Panc1 (cell line): ENCODE measurements around the gene ARHGAP4. TPM values are rescaled to one million over a fixed set of nuclear protein-coding genes. Genes with fewer than 3 reads are reported as not detected.

Source experiments
- ATAC-seq: fragments of 200-7000 bp; cut with Tn5 transposase; 2 replicates; pipeline ENCODE4 v1.9.1; 2020; ENCODE audit warnings: mild to moderate bottlenecking, moderate library complexity
- BruUV-seq: library from RNA; stranded (reverse); fragments of 400-500 nt; replicated peaks from 2 replicates; lab custom pipeline; 2021; lab: Mats Ljungman, UMichigan
- CTCF ChIA-PET: fragments of 300-600 bp; sonication (Branson Sonifier 250); formaldehyde crosslinking; loops from one replicate; lab custom pipeline; 2022; ENCODE audit warnings: antibody characterized with exemption; lab: Charles Lee
- POLR2A ChIA-PET: fragments of 300-600 bp; sonication (Branson Sonifier 250); formaldehyde crosslinking; loops from one replicate; lab custom pipeline; 2022; ENCODE audit warnings: antibody characterized with exemption; lab: Charles Lee
- DNase-seq: peaks from one replicate; pipeline ENCODE4 v3.0.0-alpha.2; 2010; ENCODE audit warnings: low read depth, low spot score
- H3K27ac ChIP-seq: 2 replicates; pipeline ENCODE4 v1.5.1; 2011; ENCODE audit warnings: mild to moderate bottlenecking, low read length, inconsistent platforms
- H3K27me3 ChIP-seq: fragments of 200-500 bp; sonication (Bioruptor generic); 2 replicates; pipeline ENCODE4 v1.6.0; 2014; ENCODE audit warnings: low read length, inconsistent platforms; ENCODE audit not compliant: control insufficient read depth, insufficient read depth
- H3K36me3 ChIP-seq: fragments of 200-500 bp; sonication (Bioruptor generic); 2 replicates; pipeline ENCODE4 v1.5.1; 2014; ENCODE audit warnings: inconsistent platforms, mild to moderate bottlenecking, low read length, moderate library complexity; ENCODE audit not compliant: control insufficient read depth, insufficient read depth
- H3K4me1 ChIP-seq: 2 replicates; pipeline ENCODE4 v1.5.1; 2011; ENCODE audit warnings: inconsistent platforms, mild to moderate bottlenecking, low read length, moderate library complexity; ENCODE audit not compliant: control insufficient read depth, insufficient read depth
- H3K4me3 ChIP-seq, 2 experiments: 2 replicates each; pipeline ENCODE4 v1.5.1; 2011 to 2012; ENCODE audit warnings: low read depth in 2 of 2, low read length in 2 of 2, mild to moderate bottlenecking in 2 of 2, inconsistent platforms in 1 of 2, moderate library complexity in 1 of 2
- H3K9me3 ChIP-seq: fragments of 200-500 bp; sonication (Bioruptor generic); 2 replicates; pipeline ENCODE4 v1.5.1; 2014; ENCODE audit warnings: low read depth, mild to moderate bottlenecking, inconsistent platforms, low read length, moderate library complexity; ENCODE audit not compliant: control insufficient read depth, insufficient read depth
- CTCF ChIP-seq: fragments of 450-650 bp; IDR thresholded peaks from 2 replicates; pipeline ENCODE4 v1.5.1; 2017; ENCODE audit warnings: mild to moderate bottlenecking
- POLR2AphosphoS5 ChIP-seq: IDR thresholded peaks from 2 replicates; pipeline ENCODE4 v1.6.1; 2012; ENCODE audit warnings: mild to moderate bottlenecking, low read depth, low read length, moderate library complexity
- REST ChIP-seq, 2 experiments: IDR thresholded peaks; 2 replicates each; pipeline ENCODE4 v1.6.1; 2011 to 2012; ENCODE audit warnings: low read depth in 2 of 2, control low read depth in 1 of 2, low read length in 1 of 2, mild to moderate bottlenecking in 1 of 2, moderate library complexity in 1 of 2; ENCODE audit not compliant: insufficient read depth in 1 of 2
- SIN3A ChIP-seq: IDR thresholded peaks from 2 replicates; pipeline ENCODE4 v1.6.1; 2012; ENCODE audit warnings: low read depth, mild to moderate bottlenecking, low read length, moderate library complexity, borderline replicate concordance; ENCODE audit not compliant: insufficient read depth
- TCF7L2 ChIP-seq: IDR thresholded peaks from 2 replicates; pipeline ENCODE4 v1.6.1; 2011; ENCODE audit warnings: mild to moderate bottlenecking, low read depth, low read length, inconsistent platforms
- in situ Hi-C: cut with HindIII; loops from 2 replicates; pipeline ENCODE4 v1.10.0; 2016; ENCODE audit warnings: low sequenced_read_pairs, low pct_unique_long_range_greater_than_20kb
- intact Hi-C: fragments of 100-400 bp; cut with micrococcal nuclease; formaldehyde crosslinking; loops from one replicate; pipeline ENCODE4 v1.10.0; 2022; ENCODE audit not compliant: unreplicated experiment
- total RNA-seq: library from RNA; stranded (reverse); gene quantifications from one replicate; pipeline ENCODE4 v1.2.1, GENCODE V29; 2021; ENCODE audit not compliant: unreplicated experiment

The ARHGAP4 gene
- total RNA-seq, 1 experiment from 2014 or later = 225 TPM

GRCh38 chrX:153922932-153923857, 2.9 kb downstream of the ARHGAP4 start:
- TF ChIP-seq TCF7L2 (no peak), POLR2AphosphoS5 (peak; percentile 36; the same call in 1 of the 2 replicates), REST (IDR thresholded peaks at IDR 0.05; ENCODE audit: insufficient read depth in 1 of 2, low read depth in 2 of 2, low read length in 1 of 2) (no peak), CTCF (no peak), SIN3A (no peak)
- ChIA-PET POLR2A (interaction anchor here (0.5 to 1.1 kb wide), 5 partner anchors 8 to 128 kb away, joined by 3 to 9 read pairs (median 4); partner anchors contain the start of gene RENBP), CTCF (interaction anchor here (0.5 to 5.4 kb wide), 8 partner anchors 13 to 372 kb away, joined by 3 to 45 read pairs (median 4); partner anchors contain the start of gene TEX28)
- intact Hi-C loops (loop anchor here (10.0 kb wide), 1 partner anchor 158 kb away; the partner anchor contains the start of gene PLXNB3), in situ Hi-C loops (no loop called here)
- no TSS peak for BruUV-seq
- 0 out of 2 replicates have a peak, but pooled peaks have one; percentile 19 for ATAC-seq
- no peaks in the 10 kb centered on the region for H3K9me3 ChIP-seq
- H3K4me3 ChIP-seq = 0 out of 4 replicates have a peak overlapping the region, but pooled peaks of 1 of the 2 experiments have one; percentile 4
- H3K36me3 ChIP-seq = no peaks in the 10 kb centered on the region; the same call in 1 of the 2 replicates
- peak overlapping the region; percentile 99; the same call in 1 of the 2 replicates for H3K27ac ChIP-seq
- DNase-seq = no peak
- peaks cover 37% of the 10 kb centered on the region for H3K4me1 ChIP-seq
- H3K27me3 ChIP-seq = no peaks in the 10 kb centered on the region

GRCh38 chrX:153921511-153922446, 4.3 kb downstream of the ARHGAP4 start:
- in situ Hi-C loops = no loop called here
- ChIA-PET POLR2A (no interaction called here), CTCF (interaction anchor here (0.7 to 2.2 kb wide), 4 partner anchors 12 to 89 kb away, joined by 3 to 24 read pairs (median 8); no protein-coding TSS in a partner anchor)
- Histone ChIP-seq H3K4me3 (no peak overlapping the region), H3K27ac (no peak overlapping the region), H3K36me3 (no peaks in the 10 kb centered on the region), H3K4me1 (peaks cover 32% of the 10 kb centered on the region), H3K9me3 (no peaks in the 10 kb centered on the region), H3K27me3 (no peaks in the 10 kb centered on the region)
- no peak for ATAC-seq
- intact Hi-C loops = loop anchor here (10.0 kb wide), 1 partner anchor 157 kb away; the partner anchor contains the start of gene PLXNB3
- TF ChIP-seq POLR2AphosphoS5 = no peak
- DNase-seq = no peak
- no TSS peak for BruUV-seq
